HG03342 (cell line): ENCODE data around the gene TCHHL1.

ENCODE experiments used
- ATAC-seq: cut with Tn5 transposase; IDR thresholded peaks from one replicate; pipeline ENCODE4 v1.9.1; 2021; ENCODE audit warnings: mild to moderate bottlenecking, moderate library complexity; ENCODE audit not compliant: unreplicated experiment

TCHHL1 gene

GRCh38 chr1:152039886-152040285 is 49.0 kb downstream of the TCHHL1 start:
- ATAC-seq, result no peak

- ATAC-seq, result no peak
Measured at GRCh38 chr1:152039461-152039860, 49.4 kb downstream of the TCHHL1 start.

GRCh38 chr1:152038871-152039270 is 50.0 kb downstream of the TCHHL1 start:
- ATAC-seq, result no peak

- ATAC-seq, result peak; percentile 50
Measured at GRCh38 chr1:152036267-152037216, 52.3 kb downstream of the TCHHL1 start, which contains the start of gene S100A11. S100A11 (minus strand) TSS chr1:152037004; CDS start chr1:152036915, 89 bp downstream.

- ATAC-seq, result no peak
Measured at GRCh38 chr1:152035539-152036266, 53.2 kb downstream of the TCHHL1 start.

GRCh38 chr1:152034654-152035538 is 54.0 kb downstream of the TCHHL1 start:
- peak; percentile 50 for ATAC-seq

GRCh38 chr1:152034324-152034653 is 54.6 kb downstream of the TCHHL1 start:
- ATAC-seq, result peak; percentile 22
